ENCODE results near the gene EIF3I.

DNA sequence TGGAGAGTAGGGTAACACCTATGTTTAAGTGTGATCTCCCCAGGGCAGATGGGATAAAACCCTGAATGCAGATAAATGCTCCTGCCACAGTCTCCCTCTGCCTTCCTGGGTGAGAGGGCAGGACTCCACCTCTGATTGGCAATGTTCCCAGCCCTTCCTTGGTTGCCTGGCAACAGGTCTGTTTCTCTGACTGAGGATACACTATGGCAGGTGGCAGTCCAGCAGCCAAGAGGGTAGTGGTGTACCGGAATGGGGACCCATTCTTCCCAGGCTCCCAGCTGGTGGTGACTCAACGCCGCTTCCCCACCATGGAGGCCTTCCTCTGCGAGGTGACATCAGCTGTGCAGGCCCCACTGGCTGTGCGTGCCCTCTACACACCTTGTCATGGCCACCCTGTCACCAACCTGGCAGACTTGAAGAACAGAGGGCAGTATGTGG is 13.3 kb upstream of the EIF3I start, which contains the start of gene DCDC2B:
- TF ChIP-seq, protein P1, sequence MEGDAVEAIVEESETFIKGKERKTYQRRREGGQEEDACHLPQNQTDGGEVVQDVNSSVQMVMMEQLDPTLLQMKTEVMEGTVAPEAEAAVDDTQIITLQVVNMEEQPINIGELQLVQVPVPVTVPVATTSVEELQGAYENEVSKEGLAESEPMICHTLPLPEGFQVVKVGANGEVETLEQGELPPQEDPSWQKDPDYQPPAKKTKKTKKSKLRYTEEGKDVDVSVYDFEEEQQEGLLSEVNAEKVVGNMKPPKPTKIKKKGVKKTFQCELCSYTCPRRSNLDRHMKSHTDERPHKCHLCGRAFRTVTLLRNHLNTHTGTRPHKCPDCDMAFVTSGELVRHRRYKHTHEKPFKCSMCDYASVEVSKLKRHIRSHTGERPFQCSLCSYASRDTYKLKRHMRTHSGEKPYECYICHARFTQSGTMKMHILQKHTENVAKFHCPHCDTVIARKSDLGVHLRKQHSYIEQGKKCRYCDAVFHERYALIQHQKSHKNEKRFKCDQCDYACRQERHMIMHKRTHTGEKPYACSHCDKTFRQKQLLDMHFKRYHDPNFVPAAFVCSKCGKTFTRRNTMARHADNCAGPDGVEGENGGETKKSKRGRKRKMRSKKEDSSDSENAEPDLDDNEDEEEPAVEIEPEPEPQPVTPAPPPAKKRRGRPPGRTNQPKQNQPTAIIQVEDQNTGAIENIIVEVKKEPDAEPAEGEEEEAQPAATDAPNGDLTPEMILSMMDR (IDR thresholded peaks at IDR 0.05; ENCODE audit: insufficient read depth, low read depth, low read length): no peak
- TF ChIP-seq EZH2 (IDR thresholded peaks at IDR 0.05; ENCODE audit: insufficient read depth, low read length): no peak
